A673 (cell line): ENCODE measurements around the gene CRLF3. TPM values are rescaled to one million over a fixed set of nuclear protein-coding genes. Genes with fewer than 3 reads are reported as not detected.

Source experiments
- BruUV-seq: library from RNA; stranded (reverse); fragments of 400-500 nt; replicated peaks from 2 replicates; lab custom pipeline; 2021; lab: Mats Ljungman, UMichigan
- CTCF ChIA-PET: fragments of 300-600 bp; sonication (Branson Sonifier 250); formaldehyde crosslinking; loops from one replicate; lab custom pipeline; 2022; ENCODE audit warnings: antibody characterized with exemption; lab: Charles Lee
- POLR2A ChIA-PET: fragments of 300-600 bp; sonication (Branson Sonifier 250); formaldehyde crosslinking; loops from one replicate; lab custom pipeline; 2022; ENCODE audit warnings: antibody characterized with exemption; ENCODE audit not compliant: low non-redundant PET; lab: Charles Lee
- DNase-seq: peaks from one replicate; pipeline ENCODE4 v3.0.0-alpha.2; 2015; ENCODE audit warnings: low spot score
- H3K27ac ChIP-seq: fragments of 200-600 bp; sonication (generic); 2 replicates; pipeline ENCODE4 v1.5.1; 2016; ENCODE audit warnings: mixed run types, low read depth, mild to moderate bottlenecking, mixed read lengths, antibody characterized with exemption, low read length; ENCODE audit not compliant: poor library complexity, severe bottlenecking
- H3K27me3 ChIP-seq: fragments of 200-600 bp; sonication (generic); replicated peaks from 2 replicates; pipeline ENCODE4 v1.6.1; 2017; ENCODE audit warnings: mixed run types, low read depth, mild to moderate bottlenecking, mixed read lengths, antibody characterized with exemption, low read length; ENCODE audit not compliant: insufficient read depth, poor library complexity
- H3K36me3 ChIP-seq: fragments of 200-600 bp; sonication (generic); 2 replicates; pipeline ENCODE4 v1.6.1; 2016; ENCODE audit warnings: mixed run types, mild to moderate bottlenecking, mixed read lengths, antibody characterized with exemption, low read length; ENCODE audit not compliant: insufficient read depth, poor library complexity, severe bottlenecking
- H3K4me1 ChIP-seq: fragments of 200-600 bp; sonication (generic); 2 replicates; pipeline ENCODE4 v1.6.1; 2017; ENCODE audit warnings: mixed run types, mild to moderate bottlenecking, mixed read lengths, antibody characterized with exemption, low read length; ENCODE audit not compliant: insufficient read depth, poor library complexity, severe bottlenecking
- H3K4me3 ChIP-seq: fragments of 200-600 bp; sonication (generic); 2 replicates; pipeline ENCODE4 v1.5.1; 2016; ENCODE audit warnings: low read depth, mixed run types, mild to moderate bottlenecking, mixed read lengths, low read length; ENCODE audit not compliant: poor library complexity, severe bottlenecking
- H3K9me3 ChIP-seq: fragments of 200-600 bp; sonication (generic); 2 replicates; pipeline ENCODE4 v1.6.1; 2016; ENCODE audit warnings: mixed run types, low read depth, mild to moderate bottlenecking, mixed read lengths, antibody characterized with exemption, low read length; ENCODE audit not compliant: poor library complexity, severe bottlenecking
- CTCF ChIP-seq: fragments of 300-800, 200-600 bp; sonication (generic); conservative IDR thresholded peaks from 2 replicates; pipeline ENCODE4 v1.5.1; 2017; ENCODE audit warnings: low read depth, mild to moderate bottlenecking, antibody characterized with exemption, low read length, moderate library complexity, mixed read lengths
- EZH2 ChIP-seq: fragments of 200-600 bp; sonication (generic); IDR thresholded peaks from 2 replicates; pipeline ENCODE4 v1.6.1; 2017; ENCODE audit warnings: borderline replicate concordance, low read depth, mild to moderate bottlenecking, mixed read lengths, antibody characterized with exemption, low read length; ENCODE audit not compliant: poor library complexity, severe bottlenecking
- intact Hi-C: fragments of 100-400 bp; cut with micrococcal nuclease; formaldehyde crosslinking; loops from one replicate; pipeline ENCODE4 v1.10.0; 2022; ENCODE audit not compliant: unreplicated experiment
- total RNA-seq: library from RNA; stranded (reverse); gene quantifications from 2 replicates; pipeline ENCODE4 v1.2.3, GENCODE V29; 2021

Gene CRLF3
- total RNA-seq, 1 experiment from 2014 or later = 14.9 TPM

GRCh38 chr17:30840771-30841170 is 16.3 kb upstream of the CRLF3 start:
- ChIA-PET CTCF (no interaction called here), POLR2A (no interaction called here)
- Histone ChIP-seq H3K9me3 (no peaks in the 10 kb centered on the region), H3K4me3 (no peak overlapping the region), H3K27ac (no peak overlapping the region), H3K4me1 (no peaks in the 10 kb centered on the region), H3K36me3 (peaks cover 22% of the 10 kb centered on the region), H3K27me3 (no peaks in the 10 kb centered on the region)
- DNase-seq = no peak
- intact Hi-C loops = no loop called here
- no peak for TF ChIP-seq CTCF
- TF ChIP-seq EZH2 = no peak
- BruUV-seq = no TSS peak

DNA sequence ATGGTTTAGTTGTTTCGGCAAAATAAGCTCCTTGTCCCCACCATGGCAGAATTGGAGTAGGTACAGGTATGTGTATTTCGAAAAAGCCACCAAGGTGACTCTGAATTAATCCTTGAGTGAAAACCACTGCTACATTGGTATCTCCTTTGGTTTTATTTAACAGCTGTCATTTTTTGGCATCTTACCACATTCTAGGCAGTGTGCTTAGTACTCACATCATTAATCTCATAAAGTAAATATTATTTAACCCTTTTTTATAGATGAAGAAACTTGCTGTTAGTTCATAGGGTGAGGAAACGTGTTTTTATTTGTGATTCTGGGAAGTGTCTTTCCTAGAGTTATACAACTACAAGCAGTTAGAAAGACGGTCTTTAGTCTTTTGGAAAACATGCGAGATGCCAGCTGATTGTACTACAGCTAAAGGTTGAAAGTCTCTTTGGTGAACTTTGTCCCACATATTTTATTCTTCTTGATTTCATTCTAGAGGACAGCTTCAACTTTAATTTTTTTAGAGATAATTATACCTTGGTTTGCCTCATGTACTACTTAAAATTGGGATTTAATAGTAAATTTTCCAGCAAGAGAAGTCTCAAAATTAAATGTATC is 13.8 kb upstream of the CRLF3 start:
- no peak for DNase-seq
- intact Hi-C loops = no loop called here
- no peak for TF ChIP-seq EZH2
- TF ChIP-seq CTCF = no peak
- Histone ChIP-seq H3K27me3 (no peaks in the 10 kb centered on the region), H3K4me1 (no peaks in the 10 kb centered on the region), H3K9me3 (no peaks in the 10 kb centered on the region), H3K36me3 (peaks cover 20% of the 10 kb centered on the region), H3K4me3 (no peak overlapping the region), H3K27ac (no peak overlapping the region)
- POLR2A ChIA-PET = no interaction called here
- CTCF ChIA-PET = no interaction called here
- no TSS peak for BruUV-seq

DNA sequence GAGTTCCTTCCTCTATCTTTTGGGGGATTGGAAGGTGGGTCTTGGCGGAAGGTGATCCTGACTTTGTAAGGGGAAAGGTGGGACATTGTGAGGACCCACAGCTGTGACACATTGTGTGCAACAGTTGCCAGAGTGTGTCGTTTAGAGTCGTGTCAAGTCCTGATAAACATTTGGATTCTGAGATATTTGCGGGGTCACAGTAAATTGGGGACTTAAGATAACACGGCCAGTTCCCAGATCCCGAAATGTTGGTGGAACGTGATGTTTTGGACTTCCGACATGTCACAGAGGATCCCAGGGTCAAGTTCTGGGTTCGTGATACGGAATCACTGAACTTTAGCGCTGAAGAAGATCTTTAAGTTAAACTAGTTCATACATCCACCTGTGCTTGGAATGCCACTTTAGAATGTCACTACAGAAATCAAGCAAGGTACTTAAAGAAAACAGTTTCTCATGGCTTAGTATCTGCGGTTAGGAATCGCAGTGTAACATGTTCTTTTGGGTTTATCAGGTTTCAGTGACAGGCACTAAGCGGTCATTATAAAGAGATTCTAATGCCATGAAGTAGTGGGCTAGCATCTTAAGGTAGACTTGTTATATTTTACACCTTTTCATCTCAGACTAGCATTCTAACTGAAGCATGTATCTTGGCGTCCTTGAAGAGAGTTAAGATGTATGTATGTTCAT is 8.1 kb upstream of the CRLF3 start:
- peak overlapping the region; percentile 90 for H3K27ac ChIP-seq
- POLR2A ChIA-PET = no interaction called here
- TSS peak; percentile 54 for BruUV-seq

More for the DNA sequence above, 8.1 kb upstream of the CRLF3 start:
- CTCF ChIA-PET = no interaction called here
- intact Hi-C loops = no loop called here
- TF ChIP-seq CTCF (no peak), EZH2 (no peak)
- H3K4me1 ChIP-seq = no peaks in the 10 kb centered on the region
- peaks cover 8% of the 10 kb centered on the region for H3K36me3 ChIP-seq
- no peaks in the 10 kb centered on the region for H3K9me3 ChIP-seq
- no peaks in the 10 kb centered on the region for H3K27me3 ChIP-seq
- DNase-seq = no peak
- H3K4me3 ChIP-seq = peak overlapping the region; percentile 86
